ENCODE results near the gene HMCN1.

The HMCN1 gene

DNA sequence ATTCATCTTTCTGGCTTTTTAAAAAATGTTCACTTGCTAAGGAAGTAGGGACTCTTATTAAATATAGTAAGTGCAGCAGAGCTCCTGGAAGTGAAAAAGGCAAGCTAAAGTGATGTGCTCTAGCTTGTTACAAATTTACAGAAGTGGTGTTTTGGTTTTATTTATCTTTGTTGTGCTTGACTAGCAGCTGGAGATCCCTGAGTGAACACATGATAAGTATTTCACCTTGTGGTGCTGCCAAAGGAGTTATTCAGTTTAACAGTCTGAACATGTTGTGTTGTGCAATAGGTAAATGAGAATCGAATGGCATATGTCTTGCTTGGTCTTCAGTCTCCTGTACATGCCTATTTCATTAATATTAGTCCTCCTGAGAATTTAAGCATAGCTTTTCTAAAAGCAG is 325.1 kb downstream of the HMCN1 start:
- TF ChIP-seq, protein P1, sequence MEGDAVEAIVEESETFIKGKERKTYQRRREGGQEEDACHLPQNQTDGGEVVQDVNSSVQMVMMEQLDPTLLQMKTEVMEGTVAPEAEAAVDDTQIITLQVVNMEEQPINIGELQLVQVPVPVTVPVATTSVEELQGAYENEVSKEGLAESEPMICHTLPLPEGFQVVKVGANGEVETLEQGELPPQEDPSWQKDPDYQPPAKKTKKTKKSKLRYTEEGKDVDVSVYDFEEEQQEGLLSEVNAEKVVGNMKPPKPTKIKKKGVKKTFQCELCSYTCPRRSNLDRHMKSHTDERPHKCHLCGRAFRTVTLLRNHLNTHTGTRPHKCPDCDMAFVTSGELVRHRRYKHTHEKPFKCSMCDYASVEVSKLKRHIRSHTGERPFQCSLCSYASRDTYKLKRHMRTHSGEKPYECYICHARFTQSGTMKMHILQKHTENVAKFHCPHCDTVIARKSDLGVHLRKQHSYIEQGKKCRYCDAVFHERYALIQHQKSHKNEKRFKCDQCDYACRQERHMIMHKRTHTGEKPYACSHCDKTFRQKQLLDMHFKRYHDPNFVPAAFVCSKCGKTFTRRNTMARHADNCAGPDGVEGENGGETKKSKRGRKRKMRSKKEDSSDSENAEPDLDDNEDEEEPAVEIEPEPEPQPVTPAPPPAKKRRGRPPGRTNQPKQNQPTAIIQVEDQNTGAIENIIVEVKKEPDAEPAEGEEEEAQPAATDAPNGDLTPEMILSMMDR (IDR thresholded peaks at IDR 0.05; ENCODE audit: low read length): no peak
- TF ChIP-seq EZH2 (IDR thresholded peaks at IDR 0.05; ENCODE audit: borderline replicate concordance, low read length): no peak
- Histone ChIP-seq H3K27me3 (ENCODE audit: insufficient read depth, low read length) (no peaks in the 10 kb centered on the region), H4K20me1 (ENCODE audit: insufficient read depth, low read length) (no peaks in the 10 kb centered on the region), H3K4me1 (ENCODE audit: insufficient read depth, low read length, severe bottlenecking) (no peaks in the 10 kb centered on the region), H3K4me3 (ENCODE audit: low read depth, low read length, poor library complexity, severe bottlenecking) (no peak overlapping the region), H3K9ac (ENCODE audit: low read length) (no peak overlapping the region), H3K4me2 (ENCODE audit: low read length) (no peak overlapping the region), H3F3A (ENCODE audit: insufficient read depth, low read length) (no peaks in the 10 kb centered on the region), H3K36me3 (ENCODE audit: insufficient read depth, low read length) (no peaks in the 10 kb centered on the region), H2AFZ (ENCODE audit: low read length) (no peak overlapping the region), H3K79me2 (ENCODE audit: insufficient read depth, low read length) (no peaks in the 10 kb centered on the region), H3K9me3 (ENCODE audit: low read length) (no peaks in the 10 kb centered on the region), H3K9me2 (ENCODE audit: low read depth, low read length) (no peaks in the 10 kb centered on the region), H3K27ac (ENCODE audit: low read depth, low read length, poor library complexity, severe bottlenecking) (no peak overlapping the region)

DNA sequence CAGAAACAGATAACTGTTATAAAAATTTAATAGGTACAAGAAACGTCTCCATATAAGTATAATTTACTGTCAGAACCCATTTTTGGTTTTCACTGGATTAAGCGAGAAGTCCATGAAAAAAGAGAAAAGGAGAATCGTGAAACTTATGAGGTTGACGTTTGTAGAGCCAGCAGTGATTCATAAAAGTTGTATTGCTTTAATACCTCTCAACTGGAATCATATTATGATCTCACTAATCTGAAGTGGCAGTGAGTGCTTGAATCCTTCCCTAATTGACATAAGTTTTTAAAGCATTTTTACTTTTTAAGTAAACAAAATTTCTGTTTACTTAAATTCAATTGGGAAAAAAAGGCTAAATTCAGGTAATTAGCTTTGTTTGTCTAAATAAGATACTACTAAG is 325.6 kb downstream of the HMCN1 start:
- no peak overlapping the region for H3K4me2 ChIP-seq (ENCODE audit: low read length)
- H2AFZ ChIP-seq (ENCODE audit: low read length): no peak overlapping the region
- H3K9me3 ChIP-seq (ENCODE audit: low read length): no peaks in the 10 kb centered on the region
- H3K4me1 ChIP-seq (ENCODE audit: insufficient read depth, low read length, severe bottlenecking): no peaks in the 10 kb centered on the region
- H3K9ac ChIP-seq (ENCODE audit: low read length): no peak overlapping the region
- TF ChIP-seq, protein P1 (IDR thresholded peaks at IDR 0.05; ENCODE audit: low read length): no peak
- no peak for TF ChIP-seq EZH2 (IDR thresholded peaks at IDR 0.05; ENCODE audit: borderline replicate concordance, low read length)
- no peak overlapping the region for H3K27ac ChIP-seq (ENCODE audit: low read depth, low read length, poor library complexity, severe bottlenecking)
- H3K79me2 ChIP-seq (ENCODE audit: insufficient read depth, low read length): no peaks in the 10 kb centered on the region
- no peaks in the 10 kb centered on the region for H3K27me3 ChIP-seq (ENCODE audit: insufficient read depth, low read length)
- no peak overlapping the region for H3K4me3 ChIP-seq (ENCODE audit: low read depth, low read length, poor library complexity, severe bottlenecking)
- H3F3A ChIP-seq (ENCODE audit: insufficient read depth, low read length): no peaks in the 10 kb centered on the region
- no peaks in the 10 kb centered on the region for H3K36me3 ChIP-seq (ENCODE audit: insufficient read depth, low read length)
- no peaks in the 10 kb centered on the region for H3K9me2 ChIP-seq (ENCODE audit: low read depth, low read length)
- no peaks in the 10 kb centered on the region for H4K20me1 ChIP-seq (ENCODE audit: insufficient read depth, low read length)

DNA sequence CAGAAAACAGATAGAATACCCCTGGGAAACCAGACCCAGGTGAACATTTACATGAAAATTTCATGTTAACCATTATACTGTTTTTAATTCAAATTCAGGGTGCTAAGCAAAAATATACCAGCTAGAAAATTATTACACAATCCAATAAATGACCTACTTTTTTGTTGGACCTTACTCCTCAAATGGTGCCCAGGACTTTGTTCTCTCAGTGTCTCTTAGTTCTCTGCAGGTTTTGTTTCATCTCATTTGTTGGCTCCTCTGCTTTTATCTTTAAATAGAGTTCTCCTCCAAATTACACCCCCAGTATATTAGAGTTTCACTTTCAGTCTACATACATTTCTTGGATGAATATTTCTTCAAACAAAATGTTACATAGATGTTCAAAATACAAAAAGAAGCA is 326.0 kb downstream of the HMCN1 start:
- no peaks in the 10 kb centered on the region for H4K20me1 ChIP-seq (ENCODE audit: insufficient read depth, low read length)
- no peaks in the 10 kb centered on the region for H3F3A ChIP-seq (ENCODE audit: insufficient read depth, low read length)
- H3K4me1 ChIP-seq (ENCODE audit: insufficient read depth, low read length, severe bottlenecking): no peaks in the 10 kb centered on the region
- no peaks in the 10 kb centered on the region for H3K36me3 ChIP-seq (ENCODE audit: insufficient read depth, low read length)
- no peak overlapping the region for H3K4me3 ChIP-seq (ENCODE audit: low read depth, low read length, poor library complexity, severe bottlenecking)
- H3K9me3 ChIP-seq (ENCODE audit: low read length): no peaks in the 10 kb centered on the region
- H3K9ac ChIP-seq (ENCODE audit: low read length): no peak overlapping the region
- TF ChIP-seq, protein P1 (IDR thresholded peaks at IDR 0.05; ENCODE audit: low read length): no peak
- no peak for TF ChIP-seq EZH2 (IDR thresholded peaks at IDR 0.05; ENCODE audit: borderline replicate concordance, low read length)
- no peaks in the 10 kb centered on the region for H3K9me2 ChIP-seq (ENCODE audit: low read depth, low read length)
- no peak overlapping the region for H2AFZ ChIP-seq (ENCODE audit: low read length)
- no peak overlapping the region for H3K4me2 ChIP-seq (ENCODE audit: low read length)
- H3K79me2 ChIP-seq (ENCODE audit: insufficient read depth, low read length): no peaks in the 10 kb centered on the region
- no peaks in the 10 kb centered on the region for H3K27me3 ChIP-seq (ENCODE audit: insufficient read depth, low read length)
- H3K27ac ChIP-seq (ENCODE audit: low read depth, low read length, poor library complexity, severe bottlenecking): no peak overlapping the region
